ENCODE results near the gene CTIF. TPM values are rescaled to one million over a fixed set of nuclear protein-coding genes. Genes with fewer than 3 reads are reported as not detected.

Gene CTIF
- polyA plus RNA-seq, 1 of the 3 experiments (the other 2 are of a cell fraction), result 47.2 TPM

- ChIA-PET CTCF (interaction anchor here (3.7 kb wide), 1 partner anchor 12 kb away, joined by 17 read pairs; no protein-coding TSS in a partner anchor), POLR2A (no interaction called here)
- 87% methylated on average over 3 of the region's 22 CpGs for WGBS (ENCODE audit: low lambda C conversion rate)
- Histone ChIP-seq H3K27me3 (ENCODE audit: insufficient read depth) (no peaks in the 10 kb centered on the region), H3K79me2 (ENCODE audit: insufficient read depth) (peaks cover 20% of the 10 kb centered on the region; the same call in 1 of the 2 replicates), H3K9me2 (no peaks in the 10 kb centered on the region), H3K4me2 (no peak overlapping the region), H3K36me3 (replicated peaks in 1 of 2; ENCODE audit: control insufficient read depth in 1 of 2, insufficient read depth in 2 of 2, low read length in 1 of 2) (peaks cover 16 to 39% of the 10 kb centered on the region in 2 experiments), H3K9ac (no peak overlapping the region), H4K20me1 (ENCODE audit: insufficient read depth) (no peaks in the 10 kb centered on the region), H3F3A (replicated peaks; ENCODE audit: insufficient read depth) (no peaks in the 10 kb centered on the region), H2AFZ (ENCODE audit: low read depth) (no peak overlapping the region), H3K9me3 (no peaks in the 10 kb centered on the region), H3K4me3 (ENCODE audit: low read depth in 2 of 2, low read length in 1 of 2) (no peak overlapping the region), H3K27ac (ENCODE audit: low read depth in 2 of 2, low read length in 1 of 2) (no peak overlapping the region; a peak in 1 of 4 replicates), H3K4me1 (ENCODE audit: control insufficient read depth in 1 of 2, insufficient read depth in 2 of 2, low read depth in 1 of 2, low read length in 1 of 2) (peaks cover 12 to 43% of the 10 kb centered on the region in 2 experiments; a peak in 3 of 4 replicates)
- TF ChIP-seq NRF1 (IDR thresholded peaks at IDR 0.05; ENCODE audit: low read depth, low read length), result no peak
- TF ChIP-seq EZH2phosphoT487 (IDR thresholded peaks at IDR 0.05; ENCODE audit: borderline replicate concordance, low read depth), result no peak
- no peak for TF ChIP-seq GABPA (IDR thresholded peaks at IDR 0.05; ENCODE audit: low read depth)
- TF ChIP-seq TAF1 (IDR thresholded peaks at IDR 0.05; ENCODE audit: borderline replicate concordance, low read depth, low read length), result no peak
- TF ChIP-seq NFIC (IDR thresholded peaks at IDR 0.05; ENCODE audit: borderline replicate concordance), result no peak
- no peak for TF ChIP-seq MAX (IDR thresholded peaks at IDR 0.05; ENCODE audit: low read depth)
- no peak for TF ChIP-seq ZBTB33 (IDR thresholded peaks at IDR 0.05; ENCODE audit: borderline replicate concordance, low read depth)
- DNase-seq, result no peak
These were observed 251.5 kb downstream of the CTIF start for GRCh38 chr18:48790226-48790863.

GRCh38 chr18:48790869-48791635, 252.2 kb downstream of the CTIF start:
- Histone ChIP-seq H3K79me2 (ENCODE audit: insufficient read depth) (peaks cover 20% of the 10 kb centered on the region; the same call in 1 of the 2 replicates), H2AFZ (ENCODE audit: low read depth) (no peak overlapping the region), H3K4me1 (ENCODE audit: control insufficient read depth in 1 of 2, insufficient read depth in 2 of 2, low read depth in 1 of 2, low read length in 1 of 2) (peaks cover 12 to 43% of the 10 kb centered on the region in 2 experiments; a peak in 3 of 4 replicates), H3K4me2 (no peak overlapping the region), H3K9me2 (no peaks in the 10 kb centered on the region), H3K27ac (ENCODE audit: low read depth in 2 of 2, low read length in 1 of 2) (no peak overlapping the region), H3K27me3 (ENCODE audit: insufficient read depth) (no peaks in the 10 kb centered on the region), H3K9me3 (no peaks in the 10 kb centered on the region), H3K4me3 (ENCODE audit: low read depth in 2 of 2, low read length in 1 of 2) (no peak overlapping the region), H4K20me1 (ENCODE audit: insufficient read depth) (no peaks in the 10 kb centered on the region), H3K36me3 (replicated peaks in 1 of 2; ENCODE audit: control insufficient read depth in 1 of 2, insufficient read depth in 2 of 2, low read length in 1 of 2) (peaks cover 16 to 33% of the 10 kb centered on the region in 2 experiments), H3F3A (replicated peaks; ENCODE audit: insufficient read depth) (no peaks in the 10 kb centered on the region), H3K9ac (no peak overlapping the region)
- WGBS (ENCODE audit: low lambda C conversion rate), result 78% methylated on average over 1 of the region's 1 CpG
- TF ChIP-seq IRF3 (IDR thresholded peaks at IDR 0.05; ENCODE audit: low read depth, low read length), result no peak
- no peak for TF ChIP-seq GABPA (IDR thresholded peaks at IDR 0.05; ENCODE audit: low read depth)
- no peak for TF ChIP-seq RAD21 (IDR thresholded peaks at IDR 0.05; ENCODE audit: low read length)
- TF ChIP-seq MXI1 (IDR thresholded peaks at IDR 0.05; ENCODE audit: low read depth, low read length), result no peak
- no peak for TF ChIP-seq FOSL2 (IDR thresholded peaks at IDR 0.05; ENCODE audit: borderline replicate concordance, low read depth)
- TF ChIP-seq NRF1 (IDR thresholded peaks at IDR 0.05; ENCODE audit: low read depth, low read length), result no peak
- TF ChIP-seq MEF2A (IDR thresholded peaks at IDR 0.05; ENCODE audit: borderline replicate concordance, low read depth), result no peak
- TF ChIP-seq USF1 (IDR thresholded peaks at IDR 0.05; ENCODE audit: borderline replicate concordance, low read depth), result no peak
- TF ChIP-seq PBX3 (IDR thresholded peaks at IDR 0.05), result no peak
- TF ChIP-seq FOXM1 (IDR thresholded peaks at IDR 0.05; ENCODE audit: low read depth), result no peak
- TF ChIP-seq POLR2AphosphoS5 (IDR thresholded peaks at IDR 0.05; ENCODE audit: low read depth, low read length), result no peak
- no peak for TF ChIP-seq RCOR1 (IDR thresholded peaks at IDR 0.05; ENCODE audit: low read length)
- TF ChIP-seq RXRA (IDR thresholded peaks at IDR 0.05; ENCODE audit: borderline replicate concordance, low read depth), result no peak
- TF ChIP-seq GATA2 (CRISPR knock-in tag; IDR thresholded peaks at IDR 0.05), result no peak
- TF ChIP-seq NFIC (IDR thresholded peaks at IDR 0.05; ENCODE audit: borderline replicate concordance), result no peak
- no peak for TF ChIP-seq TEAD4 (IDR thresholded peaks at IDR 0.05; ENCODE audit: borderline replicate concordance, insufficient read depth)
- TF ChIP-seq JUND (IDR thresholded peaks at IDR 0.05), result no peak
- ChIA-PET CTCF (interaction anchor here (1.6 to 1.8 kb wide), 2 partner anchors 14 to 37 kb away, joined by 6 to 10 read pairs; no protein-coding TSS in a partner anchor), POLR2A (no interaction called here)
- DNase-seq, result no peak

Data from SK-N-SH (cell line).